ENCODE results near the gene CARS2.

DNA sequence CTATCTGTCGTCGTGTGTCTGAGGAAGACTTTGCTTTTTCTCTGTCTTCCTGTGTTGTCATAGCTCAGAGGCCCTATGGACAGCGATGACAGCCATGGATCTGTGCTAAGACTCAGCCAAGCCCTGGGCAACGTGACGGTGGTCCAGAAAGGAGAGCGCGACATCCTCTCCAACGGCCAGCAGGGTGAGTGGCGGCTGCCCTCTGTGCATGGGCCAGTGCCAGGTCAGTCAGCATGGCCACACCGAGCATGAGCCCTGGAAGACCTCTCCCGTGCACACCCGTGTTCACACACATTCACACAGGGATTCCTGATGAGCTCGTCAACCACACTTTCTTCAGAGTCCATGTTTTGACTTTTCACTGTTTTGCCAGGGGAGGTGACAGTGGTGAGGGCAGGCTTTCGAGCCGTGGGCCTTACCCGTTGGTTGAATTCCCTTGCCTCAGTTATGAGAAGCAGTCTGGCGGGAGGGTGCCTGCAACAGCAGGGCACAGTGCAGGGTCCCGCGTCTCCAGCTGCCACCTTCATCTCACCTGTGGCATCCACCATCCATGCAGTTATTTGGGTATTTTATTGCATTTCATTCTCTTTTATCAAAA lies 70.4 kb downstream of the CARS2 start:
- TF ChIP-seq CTCF (IDR thresholded peaks at IDR 0.05), result no peak
- TF ChIP-seq POLR2A (IDR thresholded peaks at IDR 0.05), result no peak

All from Peyer's patch (tissue), 4 donors.